PC-3 (cell line): ENCODE data around the gene BSG. TPM values are rescaled to one million over a fixed set of nuclear protein-coding genes. Genes with fewer than 3 reads are reported as not detected.
A peak's percentile ranks its signal among the peaks of the same experiment; 100 is the strongest.

ENCODE experiments used
- ATAC-seq: fragments of 200-7000 bp; cut with Tn5 transposase; 2 replicates; pipeline ENCODE4 v1.9.1; 2020; ENCODE audit warnings: mild to moderate bottlenecking, moderate library complexity
- BruUV-seq: library from RNA; stranded (reverse); fragments of 400-500 nt; replicated peaks from 2 replicates; lab custom pipeline; 2021; lab: Mats Ljungman, UMichigan
- CTCF ChIA-PET: fragments of 300-600 bp; sonication (Branson Sonifier 250); formaldehyde crosslinking; loops from one replicate; lab custom pipeline; 2022; ENCODE audit warnings: antibody characterized with exemption; lab: Charles Lee
- POLR2A ChIA-PET: fragments of 300-600 bp; sonication (Branson Sonifier 250); formaldehyde crosslinking; loops from one replicate; lab custom pipeline; 2022; ENCODE audit warnings: antibody characterized with exemption; ENCODE audit not compliant: unreplicated experiment; lab: Charles Lee
- DNase-seq: peaks from one replicate; pipeline ENCODE4 v3.0.0-alpha.2; 2015
- H2AFZ ChIP-seq: fragments of 300-600 bp; sonication (generic); 2 replicates; pipeline ENCODE4 v1.6.0; 2016; ENCODE audit warnings: antibody characterized with exemption, low read length
- H3F3A ChIP-seq: fragments of 300-600 bp; sonication (generic); one replicate; pipeline ENCODE4 v1.6.0; 2017; ENCODE audit warnings: antibody characterized with exemption, low read length, control low read depth, mild to moderate bottlenecking; ENCODE audit not compliant: unreplicated experiment
- H3K27ac ChIP-seq: fragments of 300-600 bp; sonication (generic); 2 replicates; pipeline ENCODE4 v1.5.1; 2016; ENCODE audit warnings: mild to moderate bottlenecking, low read length
- H3K27me3 ChIP-seq: fragments of 300-600 bp; sonication (generic); 2 replicates; pipeline ENCODE4 v1.6.1; 2016; ENCODE audit warnings: low read length, mixed read lengths
- H3K36me3 ChIP-seq: fragments of 300-600 bp; sonication (generic); 2 replicates; pipeline ENCODE4 v1.6.1; 2016; ENCODE audit warnings: low read depth, mixed run types, low read length, mixed read lengths
- H3K4me1 ChIP-seq: fragments of 300-600 bp; sonication (generic); 2 replicates; pipeline ENCODE4 v1.5.1; 2016; ENCODE audit warnings: low read length; ENCODE audit not compliant: insufficient read depth
- H3K4me2 ChIP-seq: fragments of 300-600 bp; sonication (generic); 2 replicates; pipeline ENCODE4 v1.6.0; 2016; ENCODE audit warnings: low read length
- H3K4me3 ChIP-seq: fragments of 300-600 bp; sonication (generic); 2 replicates; pipeline ENCODE4 v1.5.1; 2016; ENCODE audit warnings: mild to moderate bottlenecking, low read length, mixed read lengths
- H3K79me2 ChIP-seq: fragments of 300-600 bp; sonication (generic); 2 replicates; pipeline ENCODE4 v1.6.1; 2017; ENCODE audit warnings: low read length, mixed read lengths
- H3K9ac ChIP-seq: fragments of 300-600 bp; sonication (generic); 2 replicates; pipeline ENCODE4 v1.6.0; 2016; ENCODE audit warnings: mild to moderate bottlenecking, low read length
- H3K9me2 ChIP-seq: fragments of 300-600 bp; sonication (generic); replicated peaks from 2 replicates; pipeline ENCODE4 v1.6.1; 2016; ENCODE audit warnings: mixed run types, low read length, mixed read lengths
- H3K9me3 ChIP-seq: fragments of 300-600 bp; sonication (generic); 2 replicates; pipeline ENCODE4 v1.6.1; 2016; ENCODE audit warnings: low read length, mixed read lengths
- H4K20me1 ChIP-seq: fragments of 300-600 bp; sonication (generic); 2 replicates; pipeline ENCODE4 v1.6.1; 2016; ENCODE audit warnings: low read length, mixed read lengths
- EZH2 ChIP-seq: fragments of 300-600 bp; sonication (generic); IDR thresholded peaks from one replicate; pipeline ENCODE4 v1.6.1; 2017; ENCODE audit warnings: antibody characterized with exemption, mild to moderate bottlenecking, low read length; ENCODE audit not compliant: unreplicated experiment
- EZH2phosphoT487 ChIP-seq: fragments of 300-600 bp; sonication (generic); IDR thresholded peaks from 2 replicates; pipeline ENCODE4 v1.6.1; 2018; ENCODE audit warnings: mild to moderate bottlenecking, antibody characterized with exemption, low read length, borderline replicate concordance
- intact Hi-C: fragments of 100-400 bp; cut with micrococcal nuclease; formaldehyde crosslinking; loops from 2 replicates; pipeline ENCODE4 v1.9.0; 2023
- total RNA-seq: library from RNA; depleted of rRNA; stranded (reverse); fragments of >200 nt; gene quantifications from 2 replicates; pipeline ENCODE4 v1.2.3, GENCODE V29; 2014
- TF ChIP-seq, protein P1 (sequence below): fragments of 300-600 bp; sonication (generic); conservative IDR thresholded peaks from 2 replicates; pipeline ENCODE4 v1.5.1; 2017; ENCODE audit warnings: antibody characterized with exemption, low read depth, mild to moderate bottlenecking, low read length

Gene BSG
- total RNA-seq, 1 experiment from 2014 or later, result 458 TPM

- H3K9me2 ChIP-seq, result no peaks in the 10 kb centered on the region
- no peaks in the 10 kb centered on the region for H3F3A ChIP-seq
- H4K20me1 ChIP-seq, result peaks cover 17% of the 10 kb centered on the region
- 0 out of 2 replicates have a peak overlapping the region, but pooled peaks have one; percentile 32 for H3K27ac ChIP-seq
- H2AFZ ChIP-seq, result peak overlapping the region; percentile 89
- no peaks in the 10 kb centered on the region for H3K36me3 ChIP-seq
- H3K4me1 ChIP-seq, result peaks cover 19% of the 10 kb centered on the region
- H3K27me3 ChIP-seq, result no peaks in the 10 kb centered on the region
- H3K9ac ChIP-seq, result peak overlapping the region; percentile 81
- CTCF ChIA-PET, result no interaction called here
- TSS peak; percentile 88 for BruUV-seq
- H3K4me2 ChIP-seq, result peak overlapping the region; percentile 86
- POLR2A ChIA-PET, result no interaction called here
- peak overlapping the region; percentile 77 for H3K4me3 ChIP-seq
- no peaks in the 10 kb centered on the region for H3K9me3 ChIP-seq
- TF ChIP-seq EZH2, result no peak
- DNase-seq (no peak), ATAC-seq (no peak)
- intact Hi-C loops, result no loop called here
- peaks cover 33% of the 10 kb centered on the region for H3K79me2 ChIP-seq
Measured at GRCh38 chr19:530134-531008, 42.0 kb upstream of the BSG start.

DNA sequence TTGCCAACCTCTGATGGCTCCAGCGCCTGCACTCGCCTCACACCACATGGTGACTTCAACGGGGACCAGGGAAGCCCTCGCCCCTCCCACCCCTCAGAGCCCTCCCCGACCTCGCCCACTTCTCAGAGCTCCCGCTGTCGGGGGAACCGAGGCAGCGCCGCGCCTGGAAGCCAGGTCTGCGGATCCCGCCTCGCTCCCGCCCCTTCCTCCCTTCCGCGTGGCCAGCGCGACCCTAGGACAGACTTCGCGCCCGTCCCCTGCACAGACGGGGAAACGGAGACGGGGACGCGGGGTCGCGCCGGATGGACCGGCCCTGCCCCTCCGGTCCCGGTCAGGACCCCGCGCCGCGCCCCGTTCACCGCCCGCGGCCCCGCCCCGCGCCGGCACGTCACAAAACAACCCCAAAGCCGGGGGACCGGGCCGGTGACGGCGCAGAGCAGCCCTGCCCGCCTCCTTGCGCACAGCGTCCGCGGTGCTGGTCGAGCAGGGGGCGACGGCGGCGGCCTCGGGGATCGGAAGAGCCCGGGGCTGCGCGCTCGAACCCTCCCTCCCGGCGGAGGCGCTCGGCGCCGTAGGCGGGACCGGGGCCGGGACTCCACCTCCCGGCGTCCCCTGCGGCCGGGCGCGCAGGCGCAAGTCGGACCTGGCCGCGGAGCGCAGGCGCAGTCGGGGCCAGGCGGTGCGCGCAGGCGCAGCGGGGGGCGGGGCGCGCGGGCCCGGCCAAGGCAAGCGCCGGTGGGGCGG, 41.2 kb upstream of the BSG start:
- ChIA-PET CTCF (interaction anchor here (0.6 to 0.8 kb wide), 2 partner anchors 25 to 71 kb away, joined by 3 read pairs; no protein-coding TSS in a partner anchor), POLR2A (no interaction called here)
- Histone ChIP-seq H3K36me3 (0 out of 2 replicates have a peak, but pooled peaks cover 1% of the 10 kb centered on the region), H3K79me2 (peaks cover 42% of the 10 kb centered on the region), H3K27ac (peak overlapping the region; percentile 32), H3K4me2 (peak overlapping the region; percentile 86), H3K4me3 (peak overlapping the region; percentile 77), H2AFZ (peak overlapping the region; percentile 89), H3K4me1 (peaks cover 22% of the 10 kb centered on the region), H3F3A (no peaks in the 10 kb centered on the region), H3K9ac (peak overlapping the region; percentile 81), H3K27me3 (no peaks in the 10 kb centered on the region), H3K9me2 (no peaks in the 10 kb centered on the region), H4K20me1 (peaks cover 20% of the 10 kb centered on the region), H3K9me3 (no peaks in the 10 kb centered on the region)
- DNase-seq, result peak; percentile 81
- intact Hi-C loops, result no loop called here
- no TSS peak for BruUV-seq
- TF ChIP-seq EZH2phosphoT487 (no peak), EZH2 (no peak)
- TF ChIP-seq, protein P1, sequence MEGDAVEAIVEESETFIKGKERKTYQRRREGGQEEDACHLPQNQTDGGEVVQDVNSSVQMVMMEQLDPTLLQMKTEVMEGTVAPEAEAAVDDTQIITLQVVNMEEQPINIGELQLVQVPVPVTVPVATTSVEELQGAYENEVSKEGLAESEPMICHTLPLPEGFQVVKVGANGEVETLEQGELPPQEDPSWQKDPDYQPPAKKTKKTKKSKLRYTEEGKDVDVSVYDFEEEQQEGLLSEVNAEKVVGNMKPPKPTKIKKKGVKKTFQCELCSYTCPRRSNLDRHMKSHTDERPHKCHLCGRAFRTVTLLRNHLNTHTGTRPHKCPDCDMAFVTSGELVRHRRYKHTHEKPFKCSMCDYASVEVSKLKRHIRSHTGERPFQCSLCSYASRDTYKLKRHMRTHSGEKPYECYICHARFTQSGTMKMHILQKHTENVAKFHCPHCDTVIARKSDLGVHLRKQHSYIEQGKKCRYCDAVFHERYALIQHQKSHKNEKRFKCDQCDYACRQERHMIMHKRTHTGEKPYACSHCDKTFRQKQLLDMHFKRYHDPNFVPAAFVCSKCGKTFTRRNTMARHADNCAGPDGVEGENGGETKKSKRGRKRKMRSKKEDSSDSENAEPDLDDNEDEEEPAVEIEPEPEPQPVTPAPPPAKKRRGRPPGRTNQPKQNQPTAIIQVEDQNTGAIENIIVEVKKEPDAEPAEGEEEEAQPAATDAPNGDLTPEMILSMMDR, result no peak
- peak; percentile 54 for ATAC-seq

DNA sequence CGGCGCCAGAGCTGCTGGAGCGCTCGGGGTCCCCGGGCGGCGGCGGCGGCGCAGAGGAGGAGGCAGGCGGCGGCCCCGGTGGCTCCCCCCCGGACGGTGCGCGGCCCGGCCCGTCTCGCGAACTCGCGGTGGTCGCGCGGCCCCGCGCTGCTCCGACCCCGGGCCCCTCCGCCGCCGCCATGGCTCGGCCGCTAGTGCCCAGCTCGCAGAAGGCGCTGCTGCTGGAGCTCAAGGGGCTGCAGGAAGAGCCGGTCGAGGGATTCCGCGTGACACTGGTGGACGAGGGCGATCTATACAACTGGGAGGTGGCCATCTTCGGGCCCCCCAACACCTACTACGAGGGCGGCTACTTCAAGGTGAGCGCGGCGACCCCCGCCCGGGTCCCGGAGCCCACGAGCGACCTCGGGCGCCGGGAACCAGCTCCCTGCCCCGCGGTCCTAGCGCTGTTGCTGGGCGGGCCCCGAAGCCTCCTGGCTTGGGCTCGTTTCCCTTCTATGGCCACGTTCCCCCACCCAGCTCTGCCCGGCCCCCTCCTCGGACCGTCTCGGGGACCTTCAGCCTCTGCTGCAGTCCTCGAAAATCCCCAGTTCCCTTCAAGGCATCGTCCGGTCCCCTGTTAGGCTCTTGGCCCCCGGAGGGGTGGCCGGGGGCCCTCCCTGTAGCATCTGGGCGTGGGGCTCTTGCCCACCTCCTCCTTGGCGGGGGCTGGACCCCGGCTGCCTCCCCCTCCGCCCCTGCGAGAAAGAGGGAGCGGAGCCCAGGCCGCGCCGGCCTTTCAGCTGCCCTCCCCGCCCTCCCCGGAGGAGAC, 40.4 kb upstream of the BSG start, which contains the start of gene CDC34:
Gene CDC34 (plus strand): TSS at position 8 of the 808 bp plus-strand sequence. CDS start 172 bp downstream, at position 180.
- CTCF ChIA-PET, result interaction anchor here (0.6 to 0.8 kb wide), 2 partner anchors 24 to 71 kb away, joined by 3 read pairs; no protein-coding TSS in a partner anchor
- DNase-seq (no peak), ATAC-seq (peak; percentile 12)
- peak within 1 kb of the TSS; percentile 93 for H3K4me2 ChIP-seq
- no peaks in the 10 kb centered on the region for H3K27me3 ChIP-seq
- H3K36me3 ChIP-seq, result 0 out of 2 replicates have a peak, but pooled peaks cover 9% of the 10 kb centered on the region
- H3K9me2 ChIP-seq, result no peaks in the 10 kb centered on the region
- peak within 1 kb of the TSS; percentile 89 for H2AFZ ChIP-seq
- TF ChIP-seq EZH2, result no peak
- TF ChIP-seq EZH2phosphoT487, result no peak
- TF ChIP-seq, protein P1, result no peak
- peaks cover 22% of the 10 kb centered on the region for H3K4me1 ChIP-seq
- BruUV-seq, result no TSS peak
- peaks cover 42% of the 10 kb centered on the region for H3K79me2 ChIP-seq
- POLR2A ChIA-PET, result no interaction called here
- H3K9ac ChIP-seq, result peak within 1 kb of the TSS; percentile 81
- H3F3A ChIP-seq, result no peaks in the 10 kb centered on the region
- H3K9me3 ChIP-seq, result no peaks in the 10 kb centered on the region
- peak within 1 kb of the TSS; percentile 89 for H3K4me3 ChIP-seq
- H4K20me1 ChIP-seq, result peaks cover 20% of the 10 kb centered on the region
- H3K27ac ChIP-seq, result peak within 1 kb of the TSS; percentile 32
- intact Hi-C loops, result no loop called here
